HEK293 (cell line): ENCODE measurements around the gene ZRANB1.

Experiments
- BCL11A ChIP-seq: fragments of 450-650 bp; formaldehyde crosslinking; IDR thresholded peaks from 2 replicates; pipeline ENCODE4 v1.5.1; 2016; ENCODE audit warnings: low read depth, missing biosample characterization, missing genetic modification characterization
- GLI2 ChIP-seq: fragments of 450-650 bp; formaldehyde crosslinking; IDR thresholded peaks from 2 replicates; pipeline ENCODE4; 2017; ENCODE audit warnings: missing biosample characterization, missing genetic modification characterization, low read depth, borderline replicate concordance
- GLI4 ChIP-seq: fragments of 450-650 bp; formaldehyde crosslinking; IDR thresholded peaks from 2 replicates; pipeline ENCODE4 v1.5.1; 2016; ENCODE audit warnings: missing biosample characterization, missing genetic modification characterization
- GLIS1 ChIP-seq: fragments of 450-650 bp; formaldehyde crosslinking; IDR thresholded peaks from 2 replicates; pipeline ENCODE4 v1.5.1; 2016; ENCODE audit warnings: missing biosample characterization, missing genetic modification characterization
- GLIS2 ChIP-seq: fragments of 450-650 bp; formaldehyde crosslinking; IDR thresholded peaks from 2 replicates; pipeline ENCODE4 v1.5.1; 2016; ENCODE audit warnings: missing biosample characterization, missing genetic modification characterization
- IKZF3 ChIP-seq: fragments of 450-650 bp; IDR thresholded peaks from 2 replicates; pipeline ENCODE4 v1.5.0; 2018; ENCODE audit warnings: missing biosample characterization, mild to moderate bottlenecking, missing genetic modification characterization, moderate library complexity
- INSM2 ChIP-seq: fragments of 450-650 bp; formaldehyde crosslinking; IDR thresholded peaks from 2 replicates; pipeline ENCODE4 v1.5.1; 2016; ENCODE audit warnings: missing biosample characterization, missing genetic modification characterization
- KLF10 ChIP-seq: fragments of 450-650 bp; IDR thresholded peaks from 2 replicates; pipeline ENCODE4 v1.5.1; 2018; ENCODE audit warnings: missing biosample characterization, mild to moderate bottlenecking, missing genetic modification characterization
- KLF8 ChIP-seq: fragments of 450-650 bp; formaldehyde crosslinking; IDR thresholded peaks from 2 replicates; pipeline ENCODE4 v1.5.1; 2016; ENCODE audit warnings: missing biosample characterization, missing genetic modification characterization
- SCRT1 ChIP-seq: fragments of 450-650 bp; formaldehyde crosslinking; IDR thresholded peaks from 2 replicates; pipeline ENCODE4 v1.5.1; 2016; ENCODE audit warnings: missing biosample characterization, missing genetic modification characterization, borderline replicate concordance
- TRIM28 ChIP-seq: IDR thresholded peaks from 2 replicates; pipeline ENCODE4 v1.6.1; 2011; ENCODE audit warnings: low read length, control low read depth, borderline replicate concordance
- TSHZ1 ChIP-seq: fragments of 450-650 bp; formaldehyde crosslinking; IDR thresholded peaks from 2 replicates; pipeline ENCODE4 v1.5.1; 2016; ENCODE audit warnings: missing biosample characterization, missing genetic modification characterization, borderline replicate concordance
- ZBTB8A ChIP-seq: fragments of 450-650 bp; formaldehyde crosslinking; IDR thresholded peaks from 2 replicates; pipeline ENCODE4 v1.5.1; 2016; ENCODE audit warnings: missing biosample characterization, missing genetic modification characterization
- ZEB2 ChIP-seq: fragments of 450-650 bp; formaldehyde crosslinking; IDR thresholded peaks from 2 replicates; pipeline ENCODE4 v1.5.1; 2016; ENCODE audit warnings: missing biosample characterization, missing genetic modification characterization
- ZIC2 ChIP-seq: fragments of 450-650 bp; formaldehyde crosslinking; IDR thresholded peaks from 2 replicates; pipeline ENCODE4 v1.5.1; 2016; ENCODE audit warnings: missing biosample characterization, missing genetic modification characterization
- ZNF132 ChIP-seq: fragments of 450-650 bp; formaldehyde crosslinking; IDR thresholded peaks from 2 replicates; pipeline ENCODE4 v1.5.1; 2017; ENCODE audit warnings: missing biosample characterization, missing genetic modification characterization, borderline replicate concordance
- ZNF133 ChIP-seq: fragments of 450-650 bp; formaldehyde crosslinking; IDR thresholded peaks from 2 replicates; pipeline ENCODE4 v1.5.1; 2016; ENCODE audit warnings: missing biosample characterization, missing genetic modification characterization
- ZNF174 ChIP-seq: fragments of 450-650 bp; formaldehyde crosslinking; IDR thresholded peaks from 2 replicates; pipeline ENCODE4 v1.5.0; 2017; ENCODE audit warnings: missing biosample characterization, mild to moderate bottlenecking, missing genetic modification characterization
- ZNF202 ChIP-seq: fragments of 450-650 bp; formaldehyde crosslinking; IDR thresholded peaks from 2 replicates; pipeline ENCODE4 v1.5.1; 2016; ENCODE audit warnings: missing biosample characterization, missing genetic modification characterization, borderline replicate concordance
- ZNF23 ChIP-seq: fragments of 450-650 bp; formaldehyde crosslinking; IDR thresholded peaks from 2 replicates; pipeline ENCODE4 v1.5.1; 2016; ENCODE audit warnings: missing biosample characterization, missing genetic modification characterization, borderline replicate concordance
- ZNF324 ChIP-seq: fragments of 450-650 bp; formaldehyde crosslinking; IDR thresholded peaks from 2 replicates; pipeline ENCODE4 v1.5.1; 2016; ENCODE audit warnings: missing biosample characterization, missing genetic modification characterization
- ZNF366 ChIP-seq: fragments of 450-650 bp; formaldehyde crosslinking; conservative IDR thresholded peaks from 2 replicates; pipeline ENCODE4 v1.5.1; 2016; ENCODE audit warnings: missing biosample characterization, missing genetic modification characterization
- ZNF514 ChIP-seq: fragments of 450-650 bp; formaldehyde crosslinking; IDR thresholded peaks from 2 replicates; pipeline ENCODE4 v1.5.1; 2016; ENCODE audit warnings: missing biosample characterization, missing genetic modification characterization
- ZNF530 ChIP-seq: fragments of 450-650 bp; formaldehyde crosslinking; IDR thresholded peaks from 2 replicates; pipeline ENCODE4 v1.5.1; 2016; ENCODE audit warnings: low read depth, missing biosample characterization, missing genetic modification characterization
- ZNF561 ChIP-seq: fragments of 450-650 bp; IDR thresholded peaks from 2 replicates; pipeline ENCODE4 v1.5.1; 2018; ENCODE audit warnings: missing biosample characterization, missing genetic modification characterization, borderline replicate concordance
- ZNF610 ChIP-seq: fragments of 450-650 bp; formaldehyde crosslinking; IDR thresholded peaks from 2 replicates; pipeline ENCODE4 v1.5.1; 2016; ENCODE audit warnings: missing biosample characterization, missing genetic modification characterization, borderline replicate concordance
- ZNF626 ChIP-seq: fragments of 450-650 bp; sonication (Bioruptor Pico); formaldehyde crosslinking; IDR thresholded peaks from 2 replicates; pipeline ENCODE4 v1.5.1; 2018; ENCODE audit warnings: missing biosample characterization, missing genetic modification characterization, inconsistent platforms
- ZNF654 ChIP-seq: fragments of 450-650 bp; formaldehyde crosslinking; IDR thresholded peaks from 2 replicates; pipeline ENCODE4 v1.5.1; 2016; ENCODE audit warnings: low read depth, missing biosample characterization, missing genetic modification characterization
- ZNF664 ChIP-seq: fragments of 450-650 bp; formaldehyde crosslinking; IDR thresholded peaks from 2 replicates; pipeline ENCODE4 v1.5.1; 2016; ENCODE audit warnings: missing biosample characterization, missing genetic modification characterization
- ZNF747 ChIP-seq: fragments of 450-650 bp; formaldehyde crosslinking; IDR thresholded peaks from 2 replicates; pipeline ENCODE4 v1.5.1; 2016; ENCODE audit warnings: missing biosample characterization, missing genetic modification characterization
- ZNF785 ChIP-seq: fragments of 450-650 bp; formaldehyde crosslinking; IDR thresholded peaks from 2 replicates; pipeline ENCODE4 v1.5.1; 2016; ENCODE audit warnings: missing biosample characterization, missing genetic modification characterization
- ZSCAN30 ChIP-seq: fragments of 450-650 bp; IDR thresholded peaks from 2 replicates; pipeline ENCODE4 v1.5.1; 2018; ENCODE audit warnings: missing biosample characterization, mild to moderate bottlenecking, missing genetic modification characterization, moderate library complexity
- ZSCAN4 ChIP-seq: fragments of 450-650 bp; formaldehyde crosslinking; IDR thresholded peaks from 2 replicates; pipeline ENCODE4 v1.5.1; 2017; ENCODE audit warnings: missing biosample characterization, missing genetic modification characterization
- TF ChIP-seq, protein P1 (sequence below): fragments of 450-650 bp; formaldehyde crosslinking; IDR thresholded peaks from 2 replicates; pipeline ENCODE4 v1.5.1; 2016; ENCODE audit warnings: missing biosample characterization, missing genetic modification characterization

The ZRANB1 gene

DNA sequence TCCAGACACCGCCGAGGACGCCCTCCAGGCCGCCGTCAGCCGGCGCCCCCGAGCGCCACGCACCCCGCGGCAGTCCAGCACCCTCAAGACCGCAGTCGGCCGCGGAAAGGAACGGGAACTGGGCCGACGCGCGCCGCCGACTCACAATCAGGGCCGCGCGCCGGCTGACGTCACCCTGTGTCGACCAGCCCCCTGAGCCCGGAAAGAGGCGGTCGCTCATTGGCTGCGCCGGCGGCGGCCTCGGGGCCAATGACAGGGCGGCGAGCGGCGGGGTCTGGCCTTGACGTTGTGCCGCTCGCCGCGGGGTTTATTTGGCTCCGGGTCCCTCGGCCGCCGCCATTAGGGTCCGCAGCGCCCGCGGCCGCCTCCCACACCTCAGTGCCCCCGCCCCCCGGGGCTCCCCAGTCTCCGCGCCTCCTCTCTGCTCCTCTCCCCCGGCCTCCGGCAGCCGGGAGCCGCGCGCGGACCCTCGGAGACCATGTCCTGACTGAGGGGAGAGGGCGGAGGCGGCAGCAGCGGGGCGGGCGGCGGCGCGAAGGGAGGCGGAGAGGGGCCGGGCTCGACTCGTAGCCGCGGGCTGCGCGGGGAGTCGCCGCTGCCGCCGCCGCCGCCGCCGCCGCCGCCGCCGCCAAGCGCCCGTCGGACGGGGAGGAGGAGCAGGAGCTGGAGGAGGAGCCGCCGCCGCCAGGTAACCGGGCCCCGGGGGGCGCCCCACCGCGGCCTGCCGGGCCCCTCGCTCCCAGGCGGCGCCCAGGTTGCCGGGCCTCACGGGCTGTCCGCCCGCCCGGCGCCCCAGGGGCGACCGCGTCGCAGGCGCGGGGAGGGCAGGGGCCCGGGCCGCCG, 25.1 kb upstream of the ZRANB1 start (continued):
- TF ChIP-seq ZSCAN4 (tag by site-specific recombination) (no peak), ZNF514 (tag by site-specific recombination) (no peak), ZNF174 (tag by site-specific recombination) (no peak), ZNF561 (tag by site-specific recombination) (0 out of 2 replicates have a peak, but pooled peaks have one; percentile 19), ZIC2 (tag by site-specific recombination) (peak; percentile 22; the same call in 1 of the 2 replicates), IKZF3 (tag by site-specific recombination) (no peak), TSHZ1 (tag by site-specific recombination) (no peak), SCRT1 (tag by site-specific recombination) (no peak), ZNF133 (no peak), ZSCAN30 (tag by site-specific recombination) (no peak; the same call in 1 of the 2 replicates), ZNF23 (tag by site-specific recombination) (no peak), ZEB2 (tag by site-specific recombination) (peak; percentile 80), ZNF324 (tag by site-specific recombination) (no peak; the same call in 1 of the 2 replicates), ZNF654 (tag by site-specific recombination) (no peak), GLIS2 (tag by site-specific recombination) (peak; percentile 61), ZNF610 (tag by site-specific recombination) (peak; percentile 70; the same call in 1 of the 2 replicates), INSM2 (tag by site-specific recombination) (peak; percentile 21; the same call in 1 of the 2 replicates), ZNF366 (no peak), ZNF626 (no peak), BCL11A (tag by site-specific recombination) (no peak), ZNF747 (tag by site-specific recombination) (no peak), ZNF785 (tag by site-specific recombination) (no peak), KLF10 (tag by site-specific recombination) (peak; percentile 87), ZNF132 (tag by site-specific recombination) (no peak), GLIS1 (tag by site-specific recombination) (peak; percentile 50; the same call in 1 of the 2 replicates), ZNF530 (tag by site-specific recombination) (no peak), ZNF202 (tag by site-specific recombination) (no peak), TRIM28 (no peak), GLI2 (tag by site-specific recombination) (no peak), GLI4 (no peak), ZBTB8A (tag by site-specific recombination) (peak; percentile 88), ZNF664 (tag by site-specific recombination) (no peak), KLF8 (peak; percentile 61)
- TF ChIP-seq, protein P1, sequence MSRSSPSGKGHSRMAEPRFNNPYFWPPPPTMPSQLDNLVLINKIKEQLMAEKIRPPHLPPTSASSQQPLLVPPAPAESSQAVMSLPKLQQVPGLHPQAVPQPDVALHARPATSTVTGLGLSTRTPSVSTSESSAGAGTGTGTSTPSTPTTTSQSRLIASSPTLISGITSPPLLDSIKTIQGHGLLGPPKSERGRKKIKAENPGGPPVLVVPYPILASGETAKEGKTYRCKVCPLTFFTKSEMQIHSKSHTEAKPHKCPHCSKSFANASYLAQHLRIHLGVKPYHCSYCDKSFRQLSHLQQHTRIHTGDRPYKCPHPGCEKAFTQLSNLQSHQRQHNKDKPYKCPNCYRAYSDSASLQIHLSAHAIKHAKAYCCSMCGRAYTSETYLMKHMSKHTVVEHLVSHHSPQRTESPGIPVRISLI (tag by site-specific recombination) = no peak
